ENCODE results near the gene IRF2BP2. TPM values are rescaled to one million over a fixed set of nuclear protein-coding genes. Genes with fewer than 3 reads are reported as not detected.
A peak's percentile ranks its signal among the peaks of the same experiment; 100 is the strongest.

IRF2BP2 gene
- total and polyA plus RNA-seq, 2 experiments from 2014 or later = 24.3 to 113 TPM

GRCh38 chr1:234578087-234578486 lies 31.9 kb downstream of the IRF2BP2 start:
- Histone ChIP-seq H3K9me3 (ENCODE audit: low read depth) (no peaks in the 10 kb centered on the region), H3K4me3 (no peak overlapping the region), H3K4me1 (ENCODE audit: low read depth) (peaks cover 28% of the 10 kb centered on the region), H3K36me3 (no peaks in the 10 kb centered on the region), H3K27ac (no peak overlapping the region), H3K27me3 (no peaks in the 10 kb centered on the region)
- TF ChIP-seq, protein P1, sequence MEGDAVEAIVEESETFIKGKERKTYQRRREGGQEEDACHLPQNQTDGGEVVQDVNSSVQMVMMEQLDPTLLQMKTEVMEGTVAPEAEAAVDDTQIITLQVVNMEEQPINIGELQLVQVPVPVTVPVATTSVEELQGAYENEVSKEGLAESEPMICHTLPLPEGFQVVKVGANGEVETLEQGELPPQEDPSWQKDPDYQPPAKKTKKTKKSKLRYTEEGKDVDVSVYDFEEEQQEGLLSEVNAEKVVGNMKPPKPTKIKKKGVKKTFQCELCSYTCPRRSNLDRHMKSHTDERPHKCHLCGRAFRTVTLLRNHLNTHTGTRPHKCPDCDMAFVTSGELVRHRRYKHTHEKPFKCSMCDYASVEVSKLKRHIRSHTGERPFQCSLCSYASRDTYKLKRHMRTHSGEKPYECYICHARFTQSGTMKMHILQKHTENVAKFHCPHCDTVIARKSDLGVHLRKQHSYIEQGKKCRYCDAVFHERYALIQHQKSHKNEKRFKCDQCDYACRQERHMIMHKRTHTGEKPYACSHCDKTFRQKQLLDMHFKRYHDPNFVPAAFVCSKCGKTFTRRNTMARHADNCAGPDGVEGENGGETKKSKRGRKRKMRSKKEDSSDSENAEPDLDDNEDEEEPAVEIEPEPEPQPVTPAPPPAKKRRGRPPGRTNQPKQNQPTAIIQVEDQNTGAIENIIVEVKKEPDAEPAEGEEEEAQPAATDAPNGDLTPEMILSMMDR (IDR thresholded peaks at IDR 0.05; ENCODE audit: low read depth, low read length) = no peak
- DNase-seq (ENCODE audit: low read depth in 1 of 2, low spot score in 1 of 2) = no peak

DNA sequence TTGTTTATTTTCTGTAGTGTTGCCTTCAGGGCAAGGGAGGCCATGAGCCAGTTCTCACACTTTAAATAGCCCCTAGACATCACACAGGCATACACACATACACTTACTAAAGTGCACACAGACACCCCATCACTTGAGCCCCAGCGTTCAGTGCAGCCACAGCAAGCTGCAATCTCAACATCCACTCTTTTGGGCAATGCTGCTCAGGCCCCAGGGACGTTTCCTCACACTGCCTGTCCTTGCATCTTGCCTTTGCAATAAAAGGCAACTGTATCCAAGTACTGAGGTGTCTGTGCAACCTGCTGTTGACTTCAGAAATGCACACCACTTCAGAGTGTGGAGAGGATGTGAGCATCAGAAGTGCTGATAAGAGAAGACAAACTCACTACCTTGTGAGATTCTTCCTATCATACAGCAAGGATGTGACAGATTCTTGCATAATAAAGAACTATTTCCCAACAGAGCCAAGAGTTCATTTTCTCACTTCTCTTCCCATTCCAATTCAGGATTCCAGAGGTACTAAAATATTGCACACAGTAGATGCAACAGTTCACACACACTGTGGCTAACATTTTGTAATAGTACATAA lies 36.2 kb downstream of the IRF2BP2 start:
- no peaks in the 10 kb centered on the region for H3K9me3 ChIP-seq (ENCODE audit: low read depth)
- no peak overlapping the region for H3K4me3 ChIP-seq
- TF ChIP-seq, protein P1 (IDR thresholded peaks at IDR 0.05; ENCODE audit: low read depth, low read length) = no peak
- no peaks in the 10 kb centered on the region for H3K27me3 ChIP-seq
- H3K4me1 ChIP-seq (ENCODE audit: low read depth) = peaks cover 31% of the 10 kb centered on the region
- no peaks in the 10 kb centered on the region for H3K36me3 ChIP-seq
- DNase-seq (ENCODE audit: low read depth in 1 of 2, low spot score in 1 of 2) = peak; percentile 24 to 64
- H3K27ac ChIP-seq = peak overlapping the region; percentile 75

GRCh38 chr1:234572966-234573365 lies 37.0 kb downstream of the IRF2BP2 start:
- no peak for DNase-seq (ENCODE audit: low read depth in 1 of 2, low spot score in 1 of 2)

DNA sequence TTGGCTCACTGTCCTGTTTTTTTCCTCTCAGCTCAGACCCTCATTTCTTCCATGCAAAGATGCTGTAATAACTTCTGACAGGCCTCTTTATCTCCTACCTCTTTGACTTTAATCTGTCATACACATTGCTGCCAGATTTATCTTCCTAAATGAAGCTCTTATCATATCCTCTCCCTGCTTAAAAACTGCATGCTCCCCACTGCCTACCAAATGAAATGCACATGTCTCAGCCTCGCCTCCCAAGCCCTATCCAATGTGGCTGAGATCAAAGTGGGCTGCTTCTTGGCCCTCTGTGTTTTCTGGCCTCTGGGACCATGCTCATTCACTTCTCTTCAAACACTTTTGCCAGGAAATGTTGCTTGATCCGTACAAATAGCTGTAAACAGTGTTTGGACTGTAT lies 38.3 kb downstream of the IRF2BP2 start:
- TF ChIP-seq, protein P1 (IDR thresholded peaks at IDR 0.05; ENCODE audit: low read depth, low read length) = no peak
- H3K27me3 ChIP-seq = no peaks in the 10 kb centered on the region
- DNase-seq (ENCODE audit: low read depth in 1 of 2, low spot score in 1 of 2) = no peak

More at GRCh38 chr1:234572966-234573365, 37.0 kb downstream of the IRF2BP2 start:
- TF ChIP-seq, protein P1 (IDR thresholded peaks at IDR 0.05; ENCODE audit: low read depth, low read length) = no peak
- Histone ChIP-seq H3K9me3 (ENCODE audit: low read depth) (no peaks in the 10 kb centered on the region), H3K4me1 (ENCODE audit: low read depth) (peaks cover 31% of the 10 kb centered on the region), H3K36me3 (no peaks in the 10 kb centered on the region), H3K27ac (peak overlapping the region; percentile 75), H3K27me3 (no peaks in the 10 kb centered on the region), H3K4me3 (no peak overlapping the region)

GRCh38 chr1:234570329-234571120 lies 39.5 kb downstream of the IRF2BP2 start:
- H3K36me3 ChIP-seq = no peaks in the 10 kb centered on the region
- H3K4me1 ChIP-seq (ENCODE audit: low read depth) = peaks cover 31% of the 10 kb centered on the region
- TF ChIP-seq, protein P1 (IDR thresholded peaks at IDR 0.05; ENCODE audit: low read depth, low read length) = no peak
- no peak overlapping the region for H3K4me3 ChIP-seq
- DNase-seq (ENCODE audit: low read depth in 1 of 2, low spot score in 1 of 2) = no peak
- H3K27me3 ChIP-seq = no peaks in the 10 kb centered on the region
- no peak overlapping the region for H3K27ac ChIP-seq
- no peaks in the 10 kb centered on the region for H3K9me3 ChIP-seq (ENCODE audit: low read depth)

More for the DNA sequence above, 38.3 kb downstream of the IRF2BP2 start:
- Histone ChIP-seq H3K9me3 (ENCODE audit: low read depth) (no peaks in the 10 kb centered on the region), H3K27ac (no peak overlapping the region), H3K4me1 (ENCODE audit: low read depth) (peaks cover 31% of the 10 kb centered on the region), H3K4me3 (no peak overlapping the region), H3K36me3 (no peaks in the 10 kb centered on the region)
